ENCODE measurements around the gene SEPSECS. TPM values are rescaled to one million over a fixed set of nuclear protein-coding genes. Genes with fewer than 3 reads are reported as not detected.

SEPSECS gene
- total and polyA plus RNA-seq, 8 donors: 5.3 to 9.2 (median 6.1) TPM

DNA sequence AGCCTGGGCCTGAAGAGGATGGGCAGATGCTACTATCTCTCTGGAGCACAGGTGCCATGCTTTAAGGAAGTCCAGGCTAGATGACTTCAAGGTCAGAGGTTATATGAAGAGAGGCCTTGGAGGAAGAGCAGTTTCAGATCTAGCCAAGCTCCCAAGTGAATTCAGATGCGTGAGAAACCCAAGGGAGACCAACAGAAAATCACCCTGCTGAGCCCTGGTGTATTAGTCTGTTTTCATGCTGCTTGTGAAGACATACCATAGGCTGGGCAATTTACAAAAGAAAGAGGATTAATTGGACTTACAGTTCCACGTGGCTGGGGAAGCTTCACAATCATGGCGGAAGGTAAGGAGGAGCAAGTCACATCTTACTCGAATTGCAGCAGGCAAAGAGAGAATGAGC lies 81.7 kb downstream of the SEPSECS start:
- WGBS, 2 donors: 93 to 94% methylated on average over 4 of the region's 4 CpGs
- TF ChIP-seq, protein P1, sequence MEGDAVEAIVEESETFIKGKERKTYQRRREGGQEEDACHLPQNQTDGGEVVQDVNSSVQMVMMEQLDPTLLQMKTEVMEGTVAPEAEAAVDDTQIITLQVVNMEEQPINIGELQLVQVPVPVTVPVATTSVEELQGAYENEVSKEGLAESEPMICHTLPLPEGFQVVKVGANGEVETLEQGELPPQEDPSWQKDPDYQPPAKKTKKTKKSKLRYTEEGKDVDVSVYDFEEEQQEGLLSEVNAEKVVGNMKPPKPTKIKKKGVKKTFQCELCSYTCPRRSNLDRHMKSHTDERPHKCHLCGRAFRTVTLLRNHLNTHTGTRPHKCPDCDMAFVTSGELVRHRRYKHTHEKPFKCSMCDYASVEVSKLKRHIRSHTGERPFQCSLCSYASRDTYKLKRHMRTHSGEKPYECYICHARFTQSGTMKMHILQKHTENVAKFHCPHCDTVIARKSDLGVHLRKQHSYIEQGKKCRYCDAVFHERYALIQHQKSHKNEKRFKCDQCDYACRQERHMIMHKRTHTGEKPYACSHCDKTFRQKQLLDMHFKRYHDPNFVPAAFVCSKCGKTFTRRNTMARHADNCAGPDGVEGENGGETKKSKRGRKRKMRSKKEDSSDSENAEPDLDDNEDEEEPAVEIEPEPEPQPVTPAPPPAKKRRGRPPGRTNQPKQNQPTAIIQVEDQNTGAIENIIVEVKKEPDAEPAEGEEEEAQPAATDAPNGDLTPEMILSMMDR (IDR thresholded peaks at IDR 0.05): no peak
- ATAC-seq: no peak
- H3K27me3 ChIP-seq: no peaks in the 10 kb centered on the region
- no peaks in the 10 kb centered on the region for H3K9me3 ChIP-seq
- no peak for FAIRE-seq
- H3K4me3 ChIP-seq: no peak overlapping the region
- peaks cover 0 to 13% (median 0%) of the 10 kb centered on the region in 3 donors for H3K4me1 ChIP-seq
- DNase-seq: no peak
- no peaks in the 10 kb centered on the region for H3K36me3 ChIP-seq
- H3K27ac ChIP-seq: no peak overlapping the region
- intact Hi-C loops (cut with DNase I): no loop called here

DNA sequence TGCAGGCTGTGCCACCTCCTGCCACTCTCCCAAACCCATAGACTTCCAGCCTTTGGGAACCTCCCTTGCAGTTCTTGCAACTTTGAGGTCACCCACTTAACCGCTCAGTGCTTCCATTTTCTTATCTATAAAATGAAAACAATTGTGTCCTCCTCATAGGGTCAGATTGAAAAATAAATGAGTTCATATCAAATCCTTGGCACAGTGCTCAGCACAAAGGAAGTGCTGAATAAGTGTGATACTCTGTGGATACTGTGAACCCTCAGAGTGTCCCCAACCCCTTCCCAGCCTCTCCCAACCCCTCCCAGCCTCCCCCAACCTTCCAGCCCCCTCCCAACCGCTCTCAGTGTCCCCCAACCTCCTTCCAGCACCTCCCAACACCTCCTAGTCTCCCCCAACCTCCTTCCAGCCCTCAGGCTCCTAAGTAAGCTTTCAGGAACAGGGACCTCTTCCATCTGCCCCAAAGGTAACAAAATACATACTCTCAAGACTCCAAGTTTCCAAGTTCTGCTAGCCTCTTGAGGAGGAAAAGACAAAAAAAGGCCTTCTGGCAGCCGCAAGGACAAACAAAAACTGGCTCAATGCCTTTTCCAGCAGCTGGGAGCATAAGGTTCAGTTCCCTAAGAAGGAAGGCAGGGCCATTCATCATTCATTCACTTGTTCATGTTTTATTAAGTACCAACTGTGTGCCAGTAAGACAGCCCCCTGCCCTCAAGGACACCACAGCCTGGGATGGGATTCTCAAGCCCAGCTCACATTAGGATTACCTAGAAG lies 83.4 kb downstream of the SEPSECS start:
- intact Hi-C loops (cut with DNase I): no loop called here
- no peaks in the 10 kb centered on the region for H3K36me3 ChIP-seq
- WGBS, 2 donors: 46 to 50% methylated on average over 3 of the region's 3 CpGs
- TF ChIP-seq, protein P1 (IDR thresholded peaks at IDR 0.05): no peak
- peak in 3 of 4 donors; percentile 36 to 50 (median 48) for ATAC-seq
- H3K27me3 ChIP-seq: no peaks in the 10 kb centered on the region
- H3K9me3 ChIP-seq: no peaks in the 10 kb centered on the region
- peaks cover 0 to 7% (median 0%) of the 10 kb centered on the region in 3 donors for H3K4me1 ChIP-seq
- peak in 1 of 6 donors; percentile 26 for DNase-seq
- H3K27ac ChIP-seq: no peak overlapping the region
- H3K4me3 ChIP-seq: no peak overlapping the region
- no peak for FAIRE-seq

GRCh38 chr4:25075851-25076250 lies 84.4 kb downstream of the SEPSECS start:
- WGBS, 2 donors: 28 to 72% methylated on average over 4 of the region's 4 CpGs
- intact Hi-C loops (cut with DNase I): no loop called here
- FAIRE-seq: no peak
- Histone ChIP-seq H3K36me3 (no peaks in the 10 kb centered on the region), H3K9me3 (no peaks in the 10 kb centered on the region), H3K4me1 (peaks cover 0 to 7% (median 0%) of the 10 kb centered on the region in 3 donors), H3K27me3 (no peaks in the 10 kb centered on the region), H3K4me3 (no peak overlapping the region), H3K27ac (no peak overlapping the region)
- DNase-seq: no peak
- peak in 1 of 4 donors; percentile 60 for ATAC-seq
- TF ChIP-seq, protein P1 (IDR thresholded peaks at IDR 0.05): no peak

DNA sequence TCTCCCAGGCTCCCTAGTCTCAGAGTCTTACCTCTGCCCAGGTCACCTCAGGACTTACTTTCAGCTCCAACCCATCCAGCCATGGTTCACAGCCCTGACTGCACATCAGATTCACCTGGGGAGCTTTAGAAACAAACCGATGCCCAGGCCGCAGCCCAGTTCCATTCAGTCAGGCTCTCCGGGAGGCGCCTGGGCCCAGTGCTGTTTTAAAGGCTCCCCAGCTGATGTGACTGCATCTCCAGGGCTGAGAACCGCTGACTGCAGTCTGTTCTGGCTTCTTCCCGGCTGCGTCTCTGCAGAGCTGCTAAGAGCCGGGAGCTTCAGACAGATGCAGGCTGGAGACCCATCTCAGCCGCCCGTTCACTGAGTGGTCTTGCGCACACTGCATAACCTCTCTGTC lies 85.1 kb downstream of the SEPSECS start:
- intact Hi-C loops (cut with DNase I): no loop called here
- no peaks in the 10 kb centered on the region for H3K36me3 ChIP-seq
- 68 to 98% methylated on average over 11 of the region's 11 CpGs for WGBS, 2 donors

More for the DNA sequence above, 85.1 kb downstream of the SEPSECS start:
- H3K27ac ChIP-seq: no peak overlapping the region
- FAIRE-seq (no peak), ATAC-seq (peak in 1 of 4 donors; percentile 46), DNase-seq (no peak)
- TF ChIP-seq, protein P1 (IDR thresholded peaks at IDR 0.05): no peak
- H3K27me3 ChIP-seq: no peaks in the 10 kb centered on the region
- peaks cover 0 to 7% (median 0%) of the 10 kb centered on the region in 3 donors for H3K4me1 ChIP-seq
- no peak overlapping the region for H3K4me3 ChIP-seq
- H3K9me3 ChIP-seq: no peaks in the 10 kb centered on the region

Data from pancreas (tissue), 10 donors.